GM19397 (cell line): ENCODE measurements around the gene SPATA20.

Source experiments
- ATAC-seq: cut with Tn5 transposase; IDR thresholded peaks from one replicate; pipeline ENCODE4 v1.9.1; 2021; ENCODE audit warnings: mild to moderate bottlenecking, moderate library complexity; ENCODE audit not compliant: unreplicated experiment

Gene SPATA20

DNA sequence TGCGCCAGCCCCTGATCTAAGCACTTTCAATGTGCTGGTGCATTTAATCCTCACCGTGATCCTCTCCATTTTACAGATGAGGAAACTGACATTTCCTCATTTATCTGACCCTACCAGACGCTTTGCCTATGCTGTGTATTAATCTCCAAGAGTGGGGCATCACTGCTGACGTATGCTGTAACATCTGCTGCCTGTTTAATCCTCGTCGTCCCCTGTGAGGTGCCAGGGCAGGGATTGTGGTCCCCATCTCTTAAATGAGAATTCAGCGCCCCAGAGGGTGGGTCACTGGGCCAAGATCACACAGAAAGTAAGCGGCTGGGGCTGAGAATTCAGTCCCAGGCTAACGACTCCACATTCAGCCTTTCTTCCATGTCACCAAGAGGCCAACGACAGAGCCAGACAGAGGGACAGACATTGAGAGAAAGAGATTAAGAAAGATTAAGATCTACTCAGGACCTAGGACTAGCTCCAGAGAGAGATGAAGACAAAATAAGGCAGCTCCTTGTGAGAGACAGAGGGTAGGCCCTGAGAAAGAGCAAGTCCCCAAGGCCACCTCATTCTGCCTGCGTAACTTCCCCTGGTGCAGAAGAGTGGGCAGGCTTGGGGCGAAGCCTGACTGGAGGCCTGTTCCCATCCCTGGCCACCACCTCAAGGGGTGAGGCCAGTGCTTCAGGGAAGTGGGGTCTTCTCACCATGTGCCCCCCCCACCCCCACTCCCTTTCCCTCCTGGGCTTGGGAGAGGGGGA lies 27.1 kb downstream of the SPATA20 start:
- no peak for ATAC-seq

GRCh38 chr17:50575581-50576210 lies 28.7 kb downstream of the SPATA20 start:
- ATAC-seq, result no peak

- ATAC-seq, result no peak
These were observed 29.9 kb downstream of the SPATA20 start for GRCh38 chr17:50576864-50577263.

DNA sequence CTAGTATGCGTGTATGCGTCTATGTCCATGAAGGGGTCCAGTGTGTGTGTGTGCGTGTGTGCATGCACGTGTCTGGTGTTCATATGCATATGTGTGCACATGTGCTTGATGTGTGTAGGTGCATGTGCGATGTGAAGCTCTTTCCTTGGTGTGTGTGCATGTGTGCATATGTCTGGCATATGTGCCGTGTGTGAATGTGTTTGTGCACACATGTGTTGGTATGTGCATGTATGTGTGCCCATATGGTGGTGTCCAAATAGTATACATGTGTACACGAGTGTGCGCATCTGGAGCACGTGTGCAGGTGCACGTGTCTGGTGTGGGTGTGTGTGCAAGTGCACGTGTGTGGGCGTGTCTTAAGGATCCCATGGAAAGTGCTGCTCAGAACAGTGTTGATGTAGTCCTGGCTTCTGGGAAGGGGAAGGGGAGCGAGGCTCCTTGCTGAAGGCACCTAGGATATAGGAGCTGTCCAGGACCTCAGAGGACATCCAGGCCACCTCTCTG lies 30.5 kb downstream of the SPATA20 start:
- ATAC-seq, result no peak

GRCh38 chr17:50578173-50578572 lies 31.2 kb downstream of the SPATA20 start:
- no peak for ATAC-seq

DNA sequence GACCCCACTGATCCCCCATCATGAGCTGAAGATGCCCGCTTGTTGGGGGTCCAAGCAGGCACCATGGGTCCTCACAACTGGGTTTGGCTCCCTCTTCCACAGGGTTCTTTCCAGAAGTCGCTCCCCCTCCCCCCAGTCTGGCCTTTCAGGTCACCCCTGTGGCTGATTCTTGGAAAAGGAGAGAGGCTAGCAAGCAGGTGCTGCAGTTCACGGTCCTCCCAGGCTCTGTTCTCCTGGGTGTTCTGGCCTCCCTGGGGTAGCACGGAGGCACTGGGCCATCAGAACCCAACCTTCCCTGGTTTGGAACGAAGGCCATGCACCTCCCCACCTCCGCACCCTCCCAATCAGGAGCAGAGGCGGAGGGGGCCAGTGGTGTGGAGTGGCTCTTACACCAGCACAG lies 32.4 kb downstream of the SPATA20 start:
- ATAC-seq, result no peak

- no peak for ATAC-seq
These were observed 33.7 kb downstream of the SPATA20 start for GRCh38 chr17:50580646-50581045.

- ATAC-seq, result no peak
These were observed 34.3 kb downstream of the SPATA20 start for GRCh38 chr17:50581316-50581715.

DNA sequence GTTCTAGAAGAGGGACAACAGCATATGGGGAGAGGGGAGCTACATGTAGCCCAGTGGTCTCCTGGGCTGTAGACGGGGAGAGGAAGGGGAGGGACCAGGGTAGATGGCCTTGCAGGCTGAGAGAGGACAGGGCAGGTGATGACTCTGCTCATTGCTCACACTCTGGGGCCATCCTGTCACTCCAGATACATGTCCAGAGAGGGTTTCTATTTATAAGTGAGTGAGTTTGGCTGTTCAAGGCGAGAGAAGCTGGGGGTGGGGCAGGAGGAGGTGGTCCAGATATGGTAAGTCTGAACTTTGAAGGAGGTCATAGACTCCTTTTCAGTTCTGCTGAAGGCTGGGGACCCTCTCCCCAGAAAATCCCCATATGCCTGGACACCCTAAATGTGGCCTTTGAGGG lies 35.8 kb downstream of the SPATA20 start:
- ATAC-seq, result no peak

DNA sequence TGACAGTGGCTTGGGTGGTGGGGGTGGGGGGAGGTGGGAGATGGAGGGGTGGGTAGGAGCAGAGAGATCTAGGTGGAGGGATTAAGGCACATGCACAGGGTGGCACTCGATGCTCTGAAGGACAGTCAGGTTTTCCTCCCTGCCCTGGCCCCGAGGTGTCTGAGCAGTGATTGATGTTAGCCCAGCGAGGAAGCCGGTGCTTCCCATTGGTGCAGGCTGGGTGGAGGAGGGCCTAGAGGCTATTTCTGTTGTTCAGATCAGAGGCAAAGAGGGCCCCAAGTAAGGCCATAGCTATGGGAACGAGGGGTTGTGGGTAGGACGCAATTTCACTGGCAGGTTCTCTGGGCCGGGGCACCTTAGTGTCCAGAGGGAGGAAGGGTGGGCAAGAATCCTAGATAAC lies 36.7 kb downstream of the SPATA20 start:
- no peak for ATAC-seq

- ATAC-seq, result no peak
These were observed 37.1 kb downstream of the SPATA20 start for GRCh38 chr17:50584116-50584515.

GRCh38 chr17:50584749-50585148 lies 37.8 kb downstream of the SPATA20 start:
- no peak for ATAC-seq

GRCh38 chr17:50585346-50585745 lies 38.4 kb downstream of the SPATA20 start:
- ATAC-seq, result no peak

- ATAC-seq, result no peak
These were observed 38.9 kb downstream of the SPATA20 start for GRCh38 chr17:50585891-50586290.

DNA sequence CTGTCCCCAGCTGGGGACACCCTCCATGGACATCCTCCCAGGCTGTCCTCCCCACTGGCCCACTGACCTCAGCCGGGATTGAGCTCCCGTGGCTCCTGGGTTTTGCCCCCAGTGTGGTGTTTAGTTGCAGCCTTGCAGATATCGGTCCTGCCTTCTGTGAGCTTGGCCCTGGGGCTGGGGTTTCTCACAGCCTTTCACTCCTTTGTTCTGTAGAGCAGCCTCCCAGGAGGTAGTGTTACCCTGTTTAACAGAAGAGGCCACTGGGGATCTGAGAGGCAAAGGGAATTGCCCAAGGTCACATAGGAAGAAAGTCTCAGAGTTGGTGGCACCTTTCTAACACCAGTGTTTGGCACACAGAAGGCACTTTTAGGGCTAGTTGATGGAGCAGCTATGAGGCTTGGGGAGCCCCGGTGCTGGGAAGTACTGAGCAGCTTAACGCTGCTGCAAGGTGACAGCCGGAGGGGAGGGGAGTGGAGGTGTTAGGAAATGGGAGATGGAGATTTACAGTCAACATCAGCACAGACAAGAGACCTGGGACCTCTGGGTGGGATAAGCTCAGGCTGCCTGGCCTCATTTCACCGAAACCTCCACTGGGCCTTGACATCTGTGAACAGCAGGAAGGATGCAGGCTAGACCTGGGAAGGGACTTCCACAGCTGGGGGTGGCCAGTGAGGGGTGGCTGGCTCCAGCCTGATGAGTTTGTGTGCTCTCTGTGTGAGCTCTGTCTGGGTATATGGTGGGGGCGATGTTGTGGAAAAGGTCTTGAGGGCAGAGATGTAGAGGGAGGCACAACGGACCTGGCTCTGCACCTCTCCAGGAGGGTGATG lies 39.7 kb downstream of the SPATA20 start:
- ATAC-seq, result no peak

- no peak for ATAC-seq
These were observed 40.6 kb downstream of the SPATA20 start for GRCh38 chr17:50587571-50587970.

DNA sequence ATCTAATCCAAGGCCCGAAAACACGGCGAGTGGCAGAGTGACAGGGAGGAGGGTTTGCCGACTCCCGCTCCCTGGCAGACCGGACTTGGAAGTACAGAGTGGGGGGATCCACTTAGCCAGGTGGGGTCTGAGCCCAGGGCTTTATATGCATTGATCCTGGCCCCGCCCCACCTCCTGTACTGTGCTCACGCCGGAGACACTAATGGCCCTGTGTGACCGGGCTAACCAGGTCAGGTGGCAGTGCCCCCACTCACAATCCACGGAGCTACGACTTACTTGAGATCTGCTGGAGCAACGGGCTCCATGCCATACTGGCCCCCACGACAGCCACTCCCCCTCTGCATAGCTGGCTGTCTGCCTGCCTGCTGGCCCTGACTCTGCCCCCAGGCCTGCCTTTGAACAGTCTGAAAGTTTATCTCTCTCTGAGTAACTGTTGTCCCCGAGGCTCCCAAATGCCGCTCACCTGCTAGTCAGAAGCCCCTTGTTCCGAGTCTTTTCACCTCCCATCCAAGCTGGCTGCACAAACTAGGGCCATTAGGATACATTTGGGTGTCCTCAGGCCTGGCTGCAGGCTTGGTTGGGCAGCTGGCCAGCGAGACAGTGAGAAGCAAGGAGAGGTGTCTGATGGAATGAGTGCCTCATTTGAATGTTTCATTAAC lies 41.5 kb downstream of the SPATA20 start:
- ATAC-seq, result no peak

DNA sequence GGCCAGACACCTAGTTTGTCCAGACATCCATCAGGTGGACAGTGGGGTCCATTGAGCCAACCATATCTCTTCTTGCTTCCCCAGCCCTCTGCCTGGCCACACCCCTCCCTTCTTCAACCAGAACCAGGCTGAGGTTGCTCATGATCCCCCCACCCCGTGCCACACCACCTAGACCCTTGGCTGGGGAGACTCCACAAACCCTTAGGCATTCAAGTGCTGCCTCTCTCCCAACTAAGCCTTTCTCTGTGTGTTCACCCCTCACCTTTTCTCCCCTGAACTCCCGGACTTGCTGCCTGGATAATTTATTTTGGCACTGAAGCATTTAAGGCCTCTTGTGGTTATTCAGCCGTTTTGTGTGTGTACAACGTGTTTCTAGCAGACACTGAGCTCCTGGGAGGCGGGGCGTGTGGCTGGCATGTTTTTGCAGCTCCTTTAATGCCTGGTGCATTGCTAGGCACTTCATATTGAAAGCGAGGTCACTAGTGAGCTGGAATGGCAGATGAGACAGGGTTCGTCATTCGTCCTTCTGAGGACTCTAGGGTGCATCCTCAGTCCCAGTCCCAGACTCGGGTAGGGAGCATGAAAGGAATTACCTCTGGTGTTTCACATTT lies 42.2 kb downstream of the SPATA20 start:
- ATAC-seq, result no peak

- no peak for ATAC-seq
These were observed 44.2 kb downstream of the SPATA20 start for GRCh38 chr17:50590946-50591737.

DNA sequence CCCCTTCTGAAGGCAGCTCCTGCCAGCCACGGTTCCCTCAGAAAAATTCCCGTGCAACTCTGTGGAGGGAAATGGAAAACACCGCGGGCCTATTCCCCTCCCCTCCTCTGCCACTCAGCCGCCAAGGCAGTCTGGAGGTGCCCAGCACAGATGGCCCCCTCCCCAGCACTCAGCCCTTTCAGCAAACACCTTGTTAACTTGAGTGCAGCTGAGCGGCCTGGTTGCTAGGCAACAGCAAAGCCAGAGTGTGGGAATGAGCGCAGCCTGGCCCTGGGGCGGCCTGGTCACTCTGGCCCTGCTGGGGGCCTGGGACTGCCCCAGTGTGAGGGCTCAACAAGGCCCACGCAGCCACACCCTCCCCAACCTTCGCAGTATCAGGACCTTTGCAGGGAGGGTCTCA lies 46.3 kb downstream of the SPATA20 start:
- no peak for ATAC-seq
